IMR-90 (cell line): ENCODE measurements around the gene RALGAPA2. TPM values are rescaled to one million over a fixed set of nuclear protein-coding genes. Genes with fewer than 3 reads are reported as not detected.
A peak's percentile ranks its signal among the peaks of the same experiment; 100 is the strongest.

Source experiments
- ATAC-seq: fragments of 200-7000 bp; cut with Tn5 transposase; 2 replicates; pipeline ENCODE4 v1.9.1; 2020; ENCODE audit warnings: low read depth, mild to moderate bottlenecking, moderate library complexity
- BruUV-seq: library from RNA; stranded (reverse); fragments of 400-500 nt; replicated peaks from 2 replicates; lab custom pipeline; 2021; lab: Mats Ljungman, UMichigan
- CTCF ChIA-PET: fragments of 300-600 bp; formaldehyde crosslinking; extraction: SDS; loops from one replicate; lab custom pipeline; 2021; ENCODE audit warnings: antibody characterized with exemption; lab: Yijun Ruan, JAX
- POLR2A ChIA-PET: fragments of 300-600 bp; sonication (Branson Sonifier 250); formaldehyde crosslinking; loops from one replicate; lab custom pipeline; 2022; ENCODE audit warnings: antibody characterized with exemption; ENCODE audit not compliant: unreplicated experiment; lab: Charles Lee
- DNase-seq: peaks from one replicate; pipeline ENCODE4 v3.0.0; 2013
- H2AFZ ChIP-seq: replicated peaks from 2 replicates; pipeline ENCODE3; 2013; ENCODE audit warnings: low read length, mild to moderate bottlenecking; ENCODE audit not compliant: poor library complexity
- H2AK5ac ChIP-seq: 2 replicates; pipeline ENCODE4 v1.6.1; 2013; ENCODE audit warnings: low read depth, low read length, inconsistent platforms
- H2AK9ac ChIP-seq: replicated peaks from 2 replicates; pipeline ENCODE3; 2013; ENCODE audit warnings: mild to moderate bottlenecking, low read depth, low read length, moderate library complexity; ENCODE audit not compliant: poor library complexity
- H2BK120ac ChIP-seq: 2 replicates; pipeline ENCODE4 v1.6.1; 2013; ENCODE audit warnings: low read depth, low read length, inconsistent platforms
- H2BK15ac ChIP-seq: 3 replicates; pipeline ENCODE4 v1.6.1; 2013; ENCODE audit warnings: low read depth, low read length, inconsistent platforms
- H2BK20ac ChIP-seq: 2 replicates; pipeline ENCODE4 v1.6.1; 2013; ENCODE audit warnings: low read depth, mild to moderate bottlenecking, inconsistent platforms, low read length, moderate library complexity
- H2BK5ac ChIP-seq: 2 replicates; pipeline ENCODE4 v1.6.1; 2013; ENCODE audit warnings: mild to moderate bottlenecking, low read depth, low read length, inconsistent platforms; ENCODE audit not compliant: poor library complexity, severe bottlenecking
- H3K14ac ChIP-seq: replicated peaks from 2 replicates; pipeline ENCODE4 v1.6.1; 2013; ENCODE audit warnings: low read depth, low read length, inconsistent platforms
- H3K18ac ChIP-seq: 2 replicates; pipeline ENCODE4 v1.6.1; 2013; ENCODE audit warnings: low read depth, low read length, control low read depth
- H3K23ac ChIP-seq: 2 replicates; pipeline ENCODE4 v1.6.1; 2013; ENCODE audit warnings: low read depth, low read length, inconsistent platforms
- H3K27ac ChIP-seq: 2 replicates; pipeline ENCODE4 v1.5.1; 2013; ENCODE audit warnings: mild to moderate bottlenecking, control low read depth, low read length; ENCODE audit not compliant: insufficient read depth
- H3K27me3 ChIP-seq: 2 replicates; pipeline ENCODE4 v1.6.1; 2013; ENCODE audit warnings: low read length; ENCODE audit not compliant: control insufficient read depth, insufficient read depth
- H3K36me3 ChIP-seq: 2 replicates; pipeline ENCODE4 v1.6.1; 2013; ENCODE audit warnings: low read length, mixed read lengths; ENCODE audit not compliant: control insufficient read depth, insufficient read depth
- H3K4ac ChIP-seq: 2 replicates; pipeline ENCODE4 v1.6.1; 2013; ENCODE audit warnings: low read depth, low read length, inconsistent platforms
- H3K4me1 ChIP-seq: 2 replicates; pipeline ENCODE4 v1.6.1; 2013; ENCODE audit warnings: low read length, mixed read lengths; ENCODE audit not compliant: control insufficient read depth, insufficient read depth
- H3K4me2 ChIP-seq: 2 replicates; pipeline ENCODE4 v1.6.1; 2013; ENCODE audit warnings: low read depth, mild to moderate bottlenecking, control low read depth, low read length, moderate library complexity
- H3K4me3 ChIP-seq: 2 replicates; pipeline ENCODE4 v1.5.1; 2013; ENCODE audit warnings: low read depth, mild to moderate bottlenecking, control low read depth, low read length, moderate library complexity; ENCODE audit not compliant: insufficient read depth
- H3K56ac ChIP-seq: 2 replicates; pipeline ENCODE4 v1.6.1; 2013; ENCODE audit warnings: low read length, inconsistent platforms; ENCODE audit not compliant: insufficient read depth; ENCODE audit errors: extremely low read depth
- H3K79me1 ChIP-seq, 2 experiments: 2 replicates each; pipeline ENCODE4 v1.6.1; 2013; ENCODE audit warnings: low read length in 2 of 2, inconsistent platforms in 1 of 2, low read depth in 1 of 2
- H3K9ac ChIP-seq: 2 replicates; pipeline ENCODE4 v1.6.1; 2013; ENCODE audit warnings: low read depth, low read length, control low read depth
- H3K9me1 ChIP-seq: 2 replicates; pipeline ENCODE4 v1.6.1; 2013; ENCODE audit warnings: low read length, inconsistent platforms; ENCODE audit not compliant: insufficient read depth
- H3K9me3 ChIP-seq: 2 replicates; pipeline ENCODE4 v1.6.1; 2013; ENCODE audit warnings: low read length; ENCODE audit not compliant: control insufficient read depth, insufficient read depth
- H4K20me1 ChIP-seq: 2 replicates; pipeline ENCODE4 v1.6.1; 2013; ENCODE audit warnings: low read length, inconsistent platforms; ENCODE audit not compliant: insufficient read depth
- H4K5ac ChIP-seq: 2 replicates; pipeline ENCODE4 v1.6.1; 2013; ENCODE audit warnings: mild to moderate bottlenecking, low read depth, low read length, control low read depth
- H4K8ac ChIP-seq, 2 experiments: 2 replicates each; pipeline ENCODE4 v1.6.1; 2013; ENCODE audit warnings: low read depth in 2 of 2, low read length in 2 of 2, control low read depth in 1 of 2, inconsistent platforms in 1 of 2
- H4K91ac ChIP-seq: 2 replicates; pipeline ENCODE4 v1.6.1; 2013; ENCODE audit warnings: low read depth, low read length, inconsistent platforms; ENCODE audit not compliant: insufficient read depth
- CEBPB ChIP-seq: IDR thresholded peaks from 2 replicates; pipeline ENCODE4 v1.6.1; 2012; ENCODE audit warnings: low read depth, low read length, improper control_type of control experiment
- POLR2A ChIP-seq: IDR thresholded peaks from 2 replicates; pipeline ENCODE4 v1.6.1; 2012; ENCODE audit warnings: mild to moderate bottlenecking, low read depth, low read length
- WGBS, 2 experiments: methylation state at CpG; one replicate each; pipeline versions ENCODE4 v1.1.5 to v1.1.7; 2013; ENCODE audit warnings: missing lambda C conversion rate in 2 of 2; ENCODE audit not compliant: insufficient read length in 1 of 2; ENCODE audit errors: extremely low coverage in 2 of 2; 5-methylcytosine and 5-hydroxymethylcytosine counted together
- dilution Hi-C: fragments of 300-500 bp; cut with HindIII; formaldehyde crosslinking; loops from one replicate; pipeline ENCODE4 v1.14.3; 2018; ENCODE audit warnings: low sequenced_read_pairs; ENCODE audit not compliant: unreplicated experiment
- in situ Hi-C: fragments of 300-500 bp; cut with MboI; formaldehyde crosslinking; loops from 3 replicates; pipeline ENCODE4 v1.14.3; 2019; ENCODE audit warnings: low sequenced_read_pairs, inconsistent platforms, mixed read lengths
- intact Hi-C: fragments of 100-400 bp; cut with micrococcal nuclease; formaldehyde crosslinking; loops from 2 replicates; pipeline ENCODE4 v1.10.0; 2022
- polyA plus RNA-seq, 3 experiments: library from polyadenylated mRNA; depleted of rRNA; stranded (reverse); fragments of >200 nt; gene quantifications; 2 replicates each; pipeline ENCODE4 v1.2.3, GENCODE V29; 2012; ENCODE audit warnings: low replicate concordance in 1 of 3
- total RNA-seq: library from RNA; depleted of rRNA; stranded (reverse); fragments of >200 nt; gene quantifications from 2 replicates; pipeline ENCODE4 v1.2.3, GENCODE V29; 2012

RALGAPA2 gene
- total and polyA plus RNA-seq, 2 of the 4 experiments (the other 2 are of a cell fraction) = 1.3 to 3.9 TPM

DNA sequence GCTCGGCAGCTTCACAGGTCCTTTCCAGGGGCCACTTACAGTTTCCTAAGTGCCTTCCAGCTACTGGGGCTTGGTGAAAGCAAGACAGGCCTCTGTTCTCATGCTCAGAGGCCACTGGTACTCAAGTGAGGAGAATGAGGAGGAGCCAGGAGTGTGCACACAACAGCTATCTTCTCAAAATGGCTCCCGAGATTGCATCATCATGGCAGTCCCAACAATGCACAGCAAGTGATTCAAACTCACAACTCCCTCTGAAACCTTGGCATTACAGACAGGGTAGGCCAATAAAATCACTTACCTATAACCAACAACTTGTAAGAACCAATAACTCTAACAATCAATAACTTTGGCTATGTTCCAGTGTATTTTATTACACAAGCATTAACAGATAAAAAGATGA is 77.4 kb downstream of the RALGAPA2 start:
- Histone ChIP-seq H3K9me3 (no peaks in the 10 kb centered on the region), H3K14ac (no peak overlapping the region), H2BK5ac (no peak overlapping the region), H2AK5ac (no peak overlapping the region), H3K56ac (no peak overlapping the region), H4K5ac (no peak overlapping the region), H3K36me3 (no peaks in the 10 kb centered on the region), H3K4me1 (no peaks in the 10 kb centered on the region), H3K4me3 (no peak overlapping the region), H4K20me1 (no peaks in the 10 kb centered on the region), H3K27me3 (no peaks in the 10 kb centered on the region), H3K18ac (no peak overlapping the region), H3K27ac (no peak overlapping the region), H3K9me1 (peaks cover 3% of the 10 kb centered on the region; the same call in 1 of the 2 replicates), H3K9ac (no peak overlapping the region), H2AK9ac (no peak overlapping the region), H3K23ac (no peak overlapping the region), H3K4me2 (no peak overlapping the region), H2BK20ac (no peak overlapping the region), H4K91ac (no peak overlapping the region), H2BK120ac (no peak overlapping the region), H3K4ac (no peak overlapping the region), H3K79me1 (no peaks in the 10 kb centered on the region), H2AFZ (no peak overlapping the region), H2BK15ac (no peak overlapping the region), H4K8ac (no peak overlapping the region)
- in situ Hi-C loops (no loop called here), intact Hi-C loops (no loop called here), dilution Hi-C loops (no loop called here)
- WGBS, 2 experiments = 90% methylated on average over 2 of the region's 2 CpGs; no CpG with 5 or more reads in 1 of the 2 experiments
- BruUV-seq = no TSS peak
- DNase-seq = no peak
- ChIA-PET CTCF (interaction anchor here (0.5 kb wide), 1 partner anchor 115 kb away, joined by 4 read pairs; no protein-coding TSS in a partner anchor), POLR2A (no interaction called here)
- no peak for ATAC-seq
- TF ChIP-seq POLR2A = no peak
- peak; percentile 66 for TF ChIP-seq CEBPB
